ENCODE measurements around the gene PI4KA. TPM values are rescaled to one million over a fixed set of nuclear protein-coding genes. Genes with fewer than 3 reads are reported as not detected.

PI4KA gene
- total and polyA plus RNA-seq, 2 donors (not counting 1 experiment from before 2014, with no cell fraction given) = 26.4 to 40.6 TPM

- H3K27me3 ChIP-seq (ENCODE audit: control insufficient read depth, insufficient read depth, low read length) = no peaks in the 10 kb centered on the region
- TF ChIP-seq, protein P1, sequence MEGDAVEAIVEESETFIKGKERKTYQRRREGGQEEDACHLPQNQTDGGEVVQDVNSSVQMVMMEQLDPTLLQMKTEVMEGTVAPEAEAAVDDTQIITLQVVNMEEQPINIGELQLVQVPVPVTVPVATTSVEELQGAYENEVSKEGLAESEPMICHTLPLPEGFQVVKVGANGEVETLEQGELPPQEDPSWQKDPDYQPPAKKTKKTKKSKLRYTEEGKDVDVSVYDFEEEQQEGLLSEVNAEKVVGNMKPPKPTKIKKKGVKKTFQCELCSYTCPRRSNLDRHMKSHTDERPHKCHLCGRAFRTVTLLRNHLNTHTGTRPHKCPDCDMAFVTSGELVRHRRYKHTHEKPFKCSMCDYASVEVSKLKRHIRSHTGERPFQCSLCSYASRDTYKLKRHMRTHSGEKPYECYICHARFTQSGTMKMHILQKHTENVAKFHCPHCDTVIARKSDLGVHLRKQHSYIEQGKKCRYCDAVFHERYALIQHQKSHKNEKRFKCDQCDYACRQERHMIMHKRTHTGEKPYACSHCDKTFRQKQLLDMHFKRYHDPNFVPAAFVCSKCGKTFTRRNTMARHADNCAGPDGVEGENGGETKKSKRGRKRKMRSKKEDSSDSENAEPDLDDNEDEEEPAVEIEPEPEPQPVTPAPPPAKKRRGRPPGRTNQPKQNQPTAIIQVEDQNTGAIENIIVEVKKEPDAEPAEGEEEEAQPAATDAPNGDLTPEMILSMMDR (conservative IDR thresholded peaks at IDR 0.05 in 1 of 2, IDR thresholded peaks at IDR 0.05 in 1 of 2; ENCODE audit: low read depth in 1 of 2, low read length in 2 of 2) = no peak
- TF ChIP-seq EZH2 (IDR thresholded peaks at IDR 0.05; ENCODE audit: low read length, missing control alignments) = no peak
- H3K36me3 ChIP-seq (ENCODE audit: control insufficient read depth, insufficient read depth, low read length) = peaks cover 6% of the 10 kb centered on the region
- H3K9ac ChIP-seq (ENCODE audit: insufficient read depth, low read length) = no peak overlapping the region
- H3K4me1 ChIP-seq (ENCODE audit: control insufficient read depth, extremely low read depth, insufficient read depth, low read length) = no peaks in the 10 kb centered on the region
- H3K4me2 ChIP-seq (ENCODE audit: extremely low read depth, insufficient read depth, low read length) = no peak overlapping the region
- no peak overlapping the region for H3K4me3 ChIP-seq (replicated peaks in 1 of 4; ENCODE audit: control extremely low read depth in 1 of 4, insufficient read depth in 1 of 4, low read depth in 3 of 4, low read length in 4 of 4)
- no peak overlapping the region for H3K27ac ChIP-seq (ENCODE audit: insufficient read depth, low read length)
- H3K79me2 ChIP-seq (ENCODE audit: control insufficient read depth, insufficient read depth, low read length) = peaks cover 8% of the 10 kb centered on the region
- H2AFZ ChIP-seq (ENCODE audit: low read length) = no peak overlapping the region
- no peaks in the 10 kb centered on the region for H3K9me3 ChIP-seq (ENCODE audit: control insufficient read depth, insufficient read depth, low read depth, low read length)
- peaks cover 2% of the 10 kb centered on the region for H4K20me1 ChIP-seq (ENCODE audit: control insufficient read depth, extremely low read depth, insufficient read depth, low read length)
- DNase-seq (ENCODE audit: low read depth in 2 of 2) = no peak
Measured at GRCh38 chr22:20836987-20837823, 21.4 kb downstream of the PI4KA start.

DNA sequence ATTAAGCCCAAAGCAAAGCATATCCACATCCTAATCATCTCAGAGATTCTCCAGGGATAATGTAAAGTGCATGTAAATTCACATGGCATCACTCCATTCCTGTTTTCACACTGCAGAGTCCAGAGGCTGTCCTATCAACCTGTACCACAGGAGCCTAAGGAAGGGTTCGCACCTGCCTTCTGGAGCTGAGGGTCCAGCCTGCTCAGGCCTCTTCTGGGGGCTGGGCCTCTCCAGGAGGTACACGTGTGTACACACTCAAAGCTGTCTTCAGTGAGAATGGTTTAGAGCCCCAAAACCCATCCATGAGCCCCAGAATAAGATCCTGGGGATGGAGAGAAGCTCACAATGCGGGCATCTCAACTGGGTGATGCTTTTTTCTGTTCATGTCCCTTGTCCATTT is 23.9 kb downstream of the PI4KA start:
- Histone ChIP-seq H3K4me1 (ENCODE audit: control insufficient read depth, extremely low read depth, insufficient read depth, low read length) (no peaks in the 10 kb centered on the region), H3K4me2 (ENCODE audit: extremely low read depth, insufficient read depth, low read length) (no peak overlapping the region), H3K9ac (ENCODE audit: insufficient read depth, low read length) (no peak overlapping the region), H2AFZ (ENCODE audit: low read length) (no peak overlapping the region), H3K9me3 (ENCODE audit: control insufficient read depth, insufficient read depth, low read depth, low read length) (no peaks in the 10 kb centered on the region), H4K20me1 (ENCODE audit: control insufficient read depth, extremely low read depth, insufficient read depth, low read length) (no peaks in the 10 kb centered on the region), H3K27ac (ENCODE audit: insufficient read depth, low read length) (no peak overlapping the region), H3K36me3 (ENCODE audit: control insufficient read depth, insufficient read depth, low read length) (peaks cover 6% of the 10 kb centered on the region), H3K27me3 (ENCODE audit: control insufficient read depth, insufficient read depth, low read length) (no peaks in the 10 kb centered on the region), H3K79me2 (ENCODE audit: control insufficient read depth, insufficient read depth, low read length) (peaks cover 6% of the 10 kb centered on the region), H3K4me3 (replicated peaks in 1 of 4; ENCODE audit: control extremely low read depth in 1 of 4, insufficient read depth in 1 of 4, low read depth in 3 of 4, low read length in 4 of 4) (no peak overlapping the region)
- no peak for DNase-seq (ENCODE audit: low read depth in 2 of 2)
- TF ChIP-seq, protein P1 (conservative IDR thresholded peaks at IDR 0.05 in 1 of 2, IDR thresholded peaks at IDR 0.05 in 1 of 2; ENCODE audit: low read depth in 1 of 2, low read length in 2 of 2) = no peak
- no peak for TF ChIP-seq EZH2 (IDR thresholded peaks at IDR 0.05; ENCODE audit: low read length, missing control alignments)

GRCh38 chr22:20834206-20834605 is 24.4 kb downstream of the PI4KA start:
- no peak overlapping the region for H2AFZ ChIP-seq (ENCODE audit: low read length)

More at GRCh38 chr22:20834206-20834605, 24.4 kb downstream of the PI4KA start:
- Histone ChIP-seq H3K79me2 (ENCODE audit: control insufficient read depth, insufficient read depth, low read length) (peaks cover 5% of the 10 kb centered on the region), H3K9me3 (ENCODE audit: control insufficient read depth, insufficient read depth, low read depth, low read length) (no peaks in the 10 kb centered on the region), H3K4me2 (ENCODE audit: extremely low read depth, insufficient read depth, low read length) (no peak overlapping the region), H3K36me3 (ENCODE audit: control insufficient read depth, insufficient read depth, low read length) (peaks cover 6% of the 10 kb centered on the region), H3K9ac (ENCODE audit: insufficient read depth, low read length) (no peak overlapping the region), H3K4me1 (ENCODE audit: control insufficient read depth, extremely low read depth, insufficient read depth, low read length) (no peaks in the 10 kb centered on the region), H3K4me3 (replicated peaks in 1 of 4; ENCODE audit: control extremely low read depth in 1 of 4, insufficient read depth in 1 of 4, low read depth in 3 of 4, low read length in 4 of 4) (no peak overlapping the region), H3K27me3 (ENCODE audit: control insufficient read depth, insufficient read depth, low read length) (no peaks in the 10 kb centered on the region), H4K20me1 (ENCODE audit: control insufficient read depth, extremely low read depth, insufficient read depth, low read length) (no peaks in the 10 kb centered on the region), H3K27ac (ENCODE audit: insufficient read depth, low read length) (no peak overlapping the region)
- no peak for DNase-seq (ENCODE audit: low read depth in 2 of 2)
- TF ChIP-seq, protein P1 (conservative IDR thresholded peaks at IDR 0.05 in 1 of 2, IDR thresholded peaks at IDR 0.05 in 1 of 2; ENCODE audit: low read depth in 1 of 2, low read length in 2 of 2) = no peak
- TF ChIP-seq EZH2 (IDR thresholded peaks at IDR 0.05; ENCODE audit: low read length, missing control alignments) = no peak
